Measurements from ENCODE around the gene HSPG2.

GRCh38 chr1:21854090-21854750 is 82.9 kb downstream of the HSPG2 start:
- no peak for TF ChIP-seq POLR2A (IDR thresholded peaks at IDR 0.05)
- TF ChIP-seq, protein P1, sequence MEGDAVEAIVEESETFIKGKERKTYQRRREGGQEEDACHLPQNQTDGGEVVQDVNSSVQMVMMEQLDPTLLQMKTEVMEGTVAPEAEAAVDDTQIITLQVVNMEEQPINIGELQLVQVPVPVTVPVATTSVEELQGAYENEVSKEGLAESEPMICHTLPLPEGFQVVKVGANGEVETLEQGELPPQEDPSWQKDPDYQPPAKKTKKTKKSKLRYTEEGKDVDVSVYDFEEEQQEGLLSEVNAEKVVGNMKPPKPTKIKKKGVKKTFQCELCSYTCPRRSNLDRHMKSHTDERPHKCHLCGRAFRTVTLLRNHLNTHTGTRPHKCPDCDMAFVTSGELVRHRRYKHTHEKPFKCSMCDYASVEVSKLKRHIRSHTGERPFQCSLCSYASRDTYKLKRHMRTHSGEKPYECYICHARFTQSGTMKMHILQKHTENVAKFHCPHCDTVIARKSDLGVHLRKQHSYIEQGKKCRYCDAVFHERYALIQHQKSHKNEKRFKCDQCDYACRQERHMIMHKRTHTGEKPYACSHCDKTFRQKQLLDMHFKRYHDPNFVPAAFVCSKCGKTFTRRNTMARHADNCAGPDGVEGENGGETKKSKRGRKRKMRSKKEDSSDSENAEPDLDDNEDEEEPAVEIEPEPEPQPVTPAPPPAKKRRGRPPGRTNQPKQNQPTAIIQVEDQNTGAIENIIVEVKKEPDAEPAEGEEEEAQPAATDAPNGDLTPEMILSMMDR (IDR thresholded peaks at IDR 0.05 in 8 of 11, conservative IDR thresholded peaks at IDR 0.05 in 3 of 11): no peak
- no peak for TF ChIP-seq POLR2AphosphoS5 (IDR thresholded peaks at IDR 0.05)

Data from spleen (tissue), 7 donors.